HepG2 (cell line): ENCODE data around the gene TSACC. TPM values are rescaled to one million over a fixed set of nuclear protein-coding genes. Genes with fewer than 3 reads are reported as not detected.

ENCODE experiments used
- ARID4A ChIP-seq: sonication (generic); formaldehyde crosslinking; IDR thresholded peaks from 2 replicates; pipeline ENCODE4 v1.5.0; 2020; ENCODE audit warnings: mild to moderate bottlenecking, missing genetic modification reagents, borderline replicate concordance
- IRF2 ChIP-seq: IDR thresholded peaks from 2 replicates; pipeline ENCODE4 v1.6.1; 2018; ENCODE audit warnings: missing genetic modification reagents, missing compliant biosample characterization
- STAG1 ChIP-seq: sonication (generic); formaldehyde crosslinking; IDR thresholded peaks from 2 replicates; pipeline ENCODE4 v1.4.0; 2020; ENCODE audit warnings: missing genetic modification reagents
- ZC3H13 ChIP-seq: sonication (generic); formaldehyde crosslinking; IDR thresholded peaks from 2 replicates; pipeline ENCODE4 v1.8.1; 2023; ENCODE audit warnings: mild to moderate bottlenecking, missing genetic modification reagents, moderate library complexity
- ZFP91 ChIP-seq: sonication (generic); formaldehyde crosslinking; IDR thresholded peaks from 2 replicates; pipeline ENCODE4 v1.9.0; 2022; ENCODE audit warnings: missing genetic modification reagents, mild to moderate bottlenecking, borderline replicate concordance
- ZNF18 ChIP-seq: sonication (generic); formaldehyde crosslinking; IDR thresholded peaks from 2 replicates; pipeline ENCODE4 v1.8.0; 2022; ENCODE audit warnings: mild to moderate bottlenecking, missing genetic modification reagents; ENCODE audit not compliant: insufficient replicate concordance
- polyA plus RNA-seq, 8 experiments: library from polyadenylated mRNA; depleted of rRNA in 3 of 8; stranded (reverse) in 7 of 8; unstranded in 1 of 8; fragments of >200 nt; fragmentation: Illumina TruSeq in 4 of 8; extraction: Trizol in 4 of 8; gene quantifications; 2 replicates each; pipeline versions ENCODE4 v1.2.1 to v1.2.3, GENCODE V29; 2011 to 2016; ENCODE audit warnings: low read depth in 4 of 8, missing spikeins in 1 of 8, mixed read lengths in 1 of 8; ENCODE audit not compliant: insufficient read depth in 1 of 8
- total RNA-seq, 5 experiments: library from RNA; depleted of rRNA; stranded (reverse); fragments of >200 nt; fragmentation: Illumina TruSeq; extraction: Trizol; gene quantifications; 2 replicates each; pipeline ENCODE4 v1.2.3, GENCODE V29; 2016; ENCODE audit warnings: low read depth in 1 of 5

The TSACC gene
- total and polyA plus RNA-seq, 2 of the 13 experiments (the other 11 are each of a cell fraction or from before 2014, with no cell fraction given): 1.5 to 2.6 TPM

GRCh38 chr1:156383023-156383422 is 44.7 kb downstream of the TSACC start (continued):
- no peak for TF ChIP-seq ZNF18
- TF ChIP-seq STAG1: peak; percentile 65
- 0 out of 2 replicates have a peak, but pooled peaks have one; percentile 33 for TF ChIP-seq ZFP91 (CRISPR knock-in tag)
- peak; percentile 34; the same call in 1 of the 2 replicates for TF ChIP-seq ARID4A
- peak; percentile 44; the same call in 1 of the 2 replicates for TF ChIP-seq IRF2 (CRISPR knock-in tag)
- TF ChIP-seq ZC3H13 (CRISPR knock-in tag): no peak
